GM21360 (cell line): ENCODE data around the gene RBFOX2.
"Not testable (repeated sequence)": the region's sequence is repeated elsewhere in the genome, so short reads cannot be mapped to it uniquely, and the experiment has no call there.

Experiments used
- ATAC-seq: cut with Tn5 transposase; IDR thresholded peaks from one replicate; pipeline ENCODE4 v1.9.1; 2021; ENCODE audit warnings: mild to moderate bottlenecking, moderate library complexity; ENCODE audit not compliant: unreplicated experiment

The RBFOX2 gene, protein sequence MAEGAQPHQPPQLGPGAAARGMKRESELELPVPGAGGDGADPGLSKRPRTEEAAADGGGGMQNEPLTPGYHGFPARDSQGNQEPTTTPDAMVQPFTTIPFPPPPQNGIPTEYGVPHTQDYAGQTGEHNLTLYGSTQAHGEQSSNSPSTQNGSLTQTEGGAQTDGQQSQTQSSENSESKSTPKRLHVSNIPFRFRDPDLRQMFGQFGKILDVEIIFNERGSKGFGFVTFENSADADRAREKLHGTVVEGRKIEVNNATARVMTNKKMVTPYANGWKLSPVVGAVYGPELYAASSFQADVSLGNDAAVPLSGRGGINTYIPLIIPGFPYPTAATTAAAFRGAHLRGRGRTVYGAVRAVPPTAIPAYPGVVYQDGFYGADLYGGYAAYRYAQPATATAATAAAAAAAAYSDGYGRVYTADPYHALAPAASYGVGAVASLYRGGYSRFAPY

DNA sequence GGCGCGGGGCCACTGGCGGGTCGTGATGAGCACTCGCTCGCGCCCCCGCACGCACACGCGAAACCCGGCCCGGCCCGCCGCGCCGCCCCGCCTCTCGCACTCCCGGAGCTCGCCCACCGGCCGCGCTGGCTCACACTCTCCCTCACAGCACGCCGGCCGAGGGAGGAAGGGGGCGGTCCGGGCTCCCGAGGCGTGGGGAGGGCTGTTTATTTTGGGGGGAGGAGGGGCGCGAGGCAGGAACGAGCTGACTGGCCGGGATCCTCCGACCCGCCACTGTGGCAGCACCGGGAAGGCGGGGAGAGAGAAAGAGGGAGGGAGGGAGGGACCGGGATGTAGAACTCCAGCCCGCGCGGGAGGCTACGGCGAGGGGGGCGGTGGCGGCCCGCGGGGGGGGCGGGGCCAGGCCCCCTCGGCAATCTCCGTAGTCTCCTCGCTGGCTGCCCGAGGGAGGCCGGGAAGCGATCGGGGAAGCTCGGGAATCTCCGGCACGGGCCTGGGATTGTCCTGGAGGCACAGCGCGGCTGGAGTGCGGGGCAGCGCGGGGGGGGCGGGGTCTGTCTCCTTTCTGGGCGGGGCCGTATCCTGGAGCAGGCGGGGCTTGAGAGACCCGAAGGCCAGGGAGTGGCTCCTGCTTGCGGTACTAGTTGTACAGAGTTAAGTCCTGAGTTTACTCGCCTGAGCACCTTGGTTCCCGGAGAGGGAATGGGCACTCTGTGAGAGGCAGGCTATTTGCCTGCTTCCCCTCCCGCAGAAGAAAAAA, at the start of gene RBFOX2:
Gene RBFOX2, minus strand, starts transcription at position 179 of the 760 bp plus-strand sequence. CDS start 399 bp downstream, outside the sequence.
- no peak for ATAC-seq

- no peak for ATAC-seq
These were observed 48.6 kb upstream of the RBFOX2 start for GRCh38 chr22:36077271-36077670.

- no peak for ATAC-seq
These were observed 47.1 kb upstream of the RBFOX2 start for GRCh38 chr22:36075724-36076123.

GRCh38 chr22:36075230-36075629, 46.6 kb upstream of the RBFOX2 start:
- ATAC-seq: no peak

- no peak for ATAC-seq
These were observed 44.9 kb upstream of the RBFOX2 start for GRCh38 chr22:36073476-36073875.

- not testable (repeated sequence) for ATAC-seq
These were observed 42.0 kb upstream of the RBFOX2 start for GRCh38 chr22:36070645-36071044.

GRCh38 chr22:36069368-36069767, 40.7 kb upstream of the RBFOX2 start:
- no peak for ATAC-seq

GRCh38 chr22:36068776-36069344, 40.2 kb upstream of the RBFOX2 start:
- ATAC-seq: no peak

- ATAC-seq: no peak
These were observed 38.6 kb upstream of the RBFOX2 start for GRCh38 chr22:36067235-36067558.

DNA sequence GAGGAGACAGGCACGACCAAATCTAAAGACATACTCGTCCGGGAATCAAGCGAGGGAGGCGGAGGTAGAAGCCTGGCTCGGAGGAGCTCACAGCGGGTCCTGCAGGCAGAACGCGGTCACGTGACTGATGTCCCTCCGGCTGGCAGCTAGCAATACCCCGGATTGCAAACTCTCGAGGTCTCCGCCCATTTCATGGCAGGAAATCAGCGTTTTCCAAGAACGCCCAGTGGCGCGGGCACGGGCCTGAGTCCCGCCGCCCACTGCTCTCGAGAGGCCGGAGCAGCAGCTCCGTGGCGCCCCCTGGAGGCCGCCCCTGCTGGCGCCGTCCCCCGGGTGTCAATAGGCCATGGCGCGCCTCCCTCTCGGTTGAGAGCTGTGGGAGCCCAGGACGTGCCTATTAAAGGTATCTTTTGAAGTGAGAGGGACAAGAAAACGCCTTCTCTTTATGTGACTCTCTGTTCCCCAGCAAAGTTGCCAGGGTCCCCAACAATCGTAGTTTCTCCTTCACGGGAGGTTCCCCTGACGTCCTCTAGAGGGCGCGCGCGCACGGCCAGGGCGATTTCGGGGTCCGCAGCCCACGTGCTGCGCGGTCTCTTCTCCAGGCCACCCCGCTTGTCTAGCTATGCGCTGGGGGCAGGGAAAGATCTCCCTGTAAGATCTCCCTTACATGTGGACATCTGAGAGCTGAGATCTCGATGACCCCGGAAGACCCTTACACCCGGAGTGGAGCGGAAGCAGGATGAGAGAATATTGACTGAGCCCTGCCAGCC, 37.3 kb upstream of the RBFOX2 start:
- no peak for ATAC-seq

GRCh38 chr22:36065462-36065774, 36.8 kb upstream of the RBFOX2 start:
- ATAC-seq: no peak

DNA sequence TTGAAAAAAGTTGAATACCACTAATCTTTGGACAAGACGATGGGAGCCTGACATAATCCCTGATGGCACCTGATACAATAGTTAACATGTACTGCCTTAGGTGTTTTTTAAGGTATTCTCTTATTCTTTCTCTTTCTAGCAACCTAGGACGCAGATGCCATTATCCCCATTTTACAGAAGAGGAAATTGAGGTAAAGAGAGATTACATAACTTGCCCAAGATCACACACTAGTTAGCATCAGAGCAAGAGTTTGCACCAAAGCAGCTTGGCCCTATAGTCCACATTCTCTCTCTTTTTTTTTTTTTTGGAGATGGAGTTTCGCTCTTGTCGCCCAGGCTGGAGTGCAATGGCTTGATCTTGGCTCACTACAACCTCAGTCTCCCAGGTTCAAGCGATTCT, 35.7 kb upstream of the RBFOX2 start:
- ATAC-seq: no peak

- ATAC-seq: no peak
These were observed 28.4 kb upstream of the RBFOX2 start for GRCh38 chr22:36056980-36057379.

- ATAC-seq: no peak
These were observed 27.0 kb upstream of the RBFOX2 start for GRCh38 chr22:36055376-36056295.

DNA sequence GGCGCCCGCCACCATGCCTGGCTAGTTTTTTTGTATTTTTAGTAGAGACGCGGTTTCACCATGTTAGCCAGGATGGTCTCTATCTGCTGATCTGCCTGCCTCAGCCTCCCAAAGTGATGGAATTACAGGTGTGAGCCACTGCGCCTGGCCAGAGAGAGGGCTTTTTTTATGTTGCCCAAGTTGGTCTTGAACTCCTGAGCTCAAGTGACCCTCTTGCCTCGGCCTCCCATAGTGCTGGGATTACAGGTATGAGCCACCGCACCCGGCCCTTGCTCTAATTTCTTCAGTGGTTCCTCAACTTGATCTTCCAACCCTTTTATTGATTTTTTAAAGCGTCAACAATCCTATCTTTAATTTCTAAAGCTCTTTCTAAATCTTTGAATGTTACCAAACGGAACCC, 25.8 kb upstream of the RBFOX2 start:
- not testable (repeated sequence) for ATAC-seq

DNA sequence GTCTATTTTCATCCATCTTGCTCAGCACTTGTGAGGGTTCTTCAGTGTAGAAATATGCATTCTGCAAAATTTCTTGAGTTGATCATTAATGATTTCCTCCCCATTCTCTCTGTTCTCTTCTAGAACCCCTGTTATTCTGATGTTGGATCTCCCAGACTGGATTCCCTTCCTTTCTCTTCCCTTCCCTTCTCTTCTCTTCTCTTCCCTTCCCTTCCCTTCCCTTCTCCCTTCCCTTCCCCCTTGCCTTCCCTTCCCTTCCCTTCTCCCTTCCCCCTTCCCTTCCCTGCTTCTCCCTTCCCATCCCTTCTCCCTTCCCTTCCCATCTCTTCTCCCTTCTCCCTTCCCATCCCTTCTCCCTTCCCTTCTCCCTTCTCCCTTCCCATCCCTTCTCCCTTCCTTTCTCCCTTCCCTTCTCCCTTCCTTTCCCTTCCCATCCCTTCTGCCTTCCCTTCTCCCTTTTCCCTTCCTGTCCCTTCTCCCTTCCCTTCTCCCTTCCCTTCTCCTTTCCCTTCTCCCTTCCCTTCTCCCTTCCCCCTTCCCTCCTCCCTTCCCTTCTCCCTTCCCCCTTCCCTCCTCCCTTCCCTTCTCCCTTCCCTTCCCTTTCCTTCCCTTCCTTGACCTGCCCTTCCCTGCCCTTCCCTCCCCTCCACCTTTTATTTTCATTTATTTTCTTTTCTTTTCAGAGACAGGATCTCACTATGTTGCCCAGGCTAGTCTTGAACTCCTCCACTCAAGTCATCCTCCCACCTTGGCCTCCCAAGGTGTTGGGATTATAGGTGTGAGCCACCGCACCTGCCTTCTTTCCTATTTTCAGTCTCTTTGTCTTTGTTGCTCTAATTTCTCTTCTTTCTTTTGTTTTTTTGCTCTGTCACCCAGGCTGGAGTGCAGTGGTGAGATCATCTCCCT, 24.9 kb upstream of the RBFOX2 start:
- no peak for ATAC-seq

GRCh38 chr22:36052505-36052941, 23.9 kb upstream of the RBFOX2 start:
- no peak for ATAC-seq

DNA sequence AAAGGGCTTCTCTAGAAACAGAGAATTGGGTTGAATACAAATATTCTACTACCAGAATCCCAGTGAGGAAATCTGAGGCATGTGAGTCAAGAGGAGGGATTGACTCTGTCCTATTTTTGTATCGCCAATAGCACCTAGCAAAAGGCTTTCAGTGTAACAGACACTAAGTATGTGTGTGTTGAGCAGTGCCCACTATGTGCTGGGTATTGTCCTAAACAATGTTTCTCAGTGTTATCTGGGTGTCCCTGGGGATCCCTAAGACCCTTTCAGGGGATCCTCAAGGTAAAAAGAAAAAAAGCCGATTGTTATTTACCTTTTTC, 21.0 kb upstream of the RBFOX2 start:
- ATAC-seq: no peak
